Adrenal gland (tissue), 12 donors: ENCODE data around the gene NUDCD3. TPM values are rescaled to one million over a fixed set of nuclear protein-coding genes. Genes with fewer than 3 reads are reported as not detected.

Experiments used
- DNase-seq, 7 donors: peaks; one replicate each; pipeline ENCODE4 v3.0.0-alpha.2; 2019 to 2020
- H3K27ac ChIP-seq, 5 donors: fragments of 200-600 bp; sonication (generic) in 4 of 5; 1 replicate in 3 of 5; 2 replicates in 2 of 5; pipeline versions ENCODE4 v1.5.1 to v1.8.0; 2016 to 2020; ENCODE audit warnings: mild to moderate bottlenecking in 1 of 5
- H3K27me3 ChIP-seq: fragments of 200-600 bp; 2 replicates; pipeline ENCODE4 v1.8.0; 2021
- H3K36me3 ChIP-seq, 2 donors: fragments of 200-600 bp; replicated peaks in 1 of 2; 1 replicate in 1 of 2; 2 replicates in 1 of 2; pipeline versions ENCODE4 v1.5.1 to v1.8.0; 2018 to 2022
- H3K4me1 ChIP-seq, 2 donors: fragments of 200-600 bp; replicated peaks in 1 of 2; 1 replicate in 1 of 2; 2 replicates in 1 of 2; pipeline versions ENCODE4 v1.5.1 to v1.8.0; 2018 to 2021
- H3K4me3 ChIP-seq, 4 donors: fragments of 200-600 bp; sonication (generic) in 3 of 4; one replicate each; pipeline ENCODE4 v1.5.1; 2016 to 2018
- H3K9me3 ChIP-seq, 3 donors: fragments of 200-600 bp; sonication (generic) in 1 of 3; replicated peaks in 1 of 3; 1 replicate in 2 of 3; 2 replicates in 1 of 3; pipeline versions ENCODE4 v1.5.1 to v1.8.0; 2016 to 2021
- POLR2A ChIP-seq, 2 donors: fragments of 450-650 bp; IDR thresholded peaks; one replicate each; pipeline ENCODE4 v1.6.1; 2017; ENCODE audit warnings: antibody characterized with exemption in 2 of 2, mild to moderate bottlenecking in 2 of 2, moderate library complexity in 1 of 2
- WGBS, 4 donors: extraction: QIAGEN DNeasy Blood & Tissue Kit in 2 of 4; methylation state at CpG; one replicate each; pipeline versions ENCODE4 v1.1.5 to v1.1.7; 2013 to 2017; 5-methylcytosine and 5-hydroxymethylcytosine counted together
- intact Hi-C, 2 donors: fragments of 100-400 bp; cut with DNase I; formaldehyde crosslinking; loops; one replicate each; pipeline versions ENCODE4 v1.14.1 to v1.15.0; 2022 to 2023
- polyA plus RNA-seq, 3 donors: library from polyadenylated mRNA; stranded (reverse); fragments of 200-250 nt in 2 of 3; fragments of 350-450 nt in 1 of 3; fragmentation: Illumina TruSeq in 1 of 3; extraction: RNeasy Lipid Tissue Mini Kit (QIAGEN cat#74804) in 1 of 3; gene quantifications; one replicate each; pipeline ENCODE4 v1.2.3, GENCODE V29; 2013 to 2014
- total RNA-seq, 9 donors: library from RNA; depleted of rRNA in 4 of 9; stranded (reverse); fragments of >200 nt in 4 of 9; fragments of 120-200 nt in 1 of 9; fragmentation: NEBNext Ultra II Directional in 1 of 9; extraction: Animal tissue kit (Norgen Biotek cat#: 25700) in 1 of 9; gene quantifications; one replicate each; pipeline versions ENCODE4 v1.1.0 to v1.2.4, GENCODE V29; 2013 to 2023
- TF ChIP-seq, protein P1 (sequence below), 6 experiments: fragments of 450-650 bp in 4 of 6; fragments of 200-600 bp in 2 of 6; sonication (generic) in 1 of 6; IDR thresholded peaks; 1 replicate in 5 of 6; 2 replicates in 1 of 6; pipeline versions ENCODE4 v1.5.1 to v1.8.0; 2016 to 2021; ENCODE audit warnings: antibody characterized with exemption in 6 of 6, mild to moderate bottlenecking in 2 of 6, moderate library complexity in 1 of 6
- donor health status: healthy with polysubstance abuse.
- donor health status: Bipolar disorder and iron deficiency.
- donor health status: DM: yes; HTN: yes; CAD: no.
- donor health status: DM: no; HTN: no; CAD: no.
- donor health status: DM: no; HTN: no; CAD: no.
- donor health status: DM: yes; HTN: yes; CAD: no.

Gene NUDCD3
- total and polyA plus RNA-seq, 12 donors, result 30.5 to 136 (median 71.1) TPM

DNA sequence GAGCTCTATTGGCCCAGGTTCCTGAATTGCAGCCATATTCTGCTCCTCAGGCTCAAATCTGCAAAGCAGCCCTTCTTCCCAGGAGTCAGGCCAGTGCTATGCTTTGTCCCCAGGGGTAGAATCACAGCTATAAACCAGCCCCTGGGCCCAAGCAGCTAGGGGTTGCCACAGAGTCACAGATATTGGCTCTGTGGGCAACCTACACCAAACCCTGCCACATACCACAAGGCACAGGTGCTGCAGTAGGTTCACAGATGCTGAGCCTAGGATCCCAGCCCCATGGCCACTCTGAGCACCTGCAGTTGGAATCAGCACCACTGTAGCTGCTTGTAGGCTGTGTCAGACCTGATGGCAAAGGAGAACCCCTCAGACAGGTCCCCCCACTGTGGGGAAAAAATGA, 122.0 kb downstream of the NUDCD3 start:
- Histone ChIP-seq H3K36me3 (no peaks in the 10 kb centered on the region), H3K9me3 (no peaks in the 10 kb centered on the region), H3K27ac (no peak overlapping the region), H3K4me1 (no peaks in the 10 kb centered on the region), H3K4me3 (no peak overlapping the region), H3K27me3 (peaks cover 4% of the 10 kb centered on the region)
- intact Hi-C loops, result no loop called here
- TF ChIP-seq, protein P1, sequence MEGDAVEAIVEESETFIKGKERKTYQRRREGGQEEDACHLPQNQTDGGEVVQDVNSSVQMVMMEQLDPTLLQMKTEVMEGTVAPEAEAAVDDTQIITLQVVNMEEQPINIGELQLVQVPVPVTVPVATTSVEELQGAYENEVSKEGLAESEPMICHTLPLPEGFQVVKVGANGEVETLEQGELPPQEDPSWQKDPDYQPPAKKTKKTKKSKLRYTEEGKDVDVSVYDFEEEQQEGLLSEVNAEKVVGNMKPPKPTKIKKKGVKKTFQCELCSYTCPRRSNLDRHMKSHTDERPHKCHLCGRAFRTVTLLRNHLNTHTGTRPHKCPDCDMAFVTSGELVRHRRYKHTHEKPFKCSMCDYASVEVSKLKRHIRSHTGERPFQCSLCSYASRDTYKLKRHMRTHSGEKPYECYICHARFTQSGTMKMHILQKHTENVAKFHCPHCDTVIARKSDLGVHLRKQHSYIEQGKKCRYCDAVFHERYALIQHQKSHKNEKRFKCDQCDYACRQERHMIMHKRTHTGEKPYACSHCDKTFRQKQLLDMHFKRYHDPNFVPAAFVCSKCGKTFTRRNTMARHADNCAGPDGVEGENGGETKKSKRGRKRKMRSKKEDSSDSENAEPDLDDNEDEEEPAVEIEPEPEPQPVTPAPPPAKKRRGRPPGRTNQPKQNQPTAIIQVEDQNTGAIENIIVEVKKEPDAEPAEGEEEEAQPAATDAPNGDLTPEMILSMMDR (IDR thresholded peaks at IDR 0.05), result no peak
- no peak for TF ChIP-seq POLR2A (IDR thresholded peaks at IDR 0.05)
- no peak for DNase-seq

DNA sequence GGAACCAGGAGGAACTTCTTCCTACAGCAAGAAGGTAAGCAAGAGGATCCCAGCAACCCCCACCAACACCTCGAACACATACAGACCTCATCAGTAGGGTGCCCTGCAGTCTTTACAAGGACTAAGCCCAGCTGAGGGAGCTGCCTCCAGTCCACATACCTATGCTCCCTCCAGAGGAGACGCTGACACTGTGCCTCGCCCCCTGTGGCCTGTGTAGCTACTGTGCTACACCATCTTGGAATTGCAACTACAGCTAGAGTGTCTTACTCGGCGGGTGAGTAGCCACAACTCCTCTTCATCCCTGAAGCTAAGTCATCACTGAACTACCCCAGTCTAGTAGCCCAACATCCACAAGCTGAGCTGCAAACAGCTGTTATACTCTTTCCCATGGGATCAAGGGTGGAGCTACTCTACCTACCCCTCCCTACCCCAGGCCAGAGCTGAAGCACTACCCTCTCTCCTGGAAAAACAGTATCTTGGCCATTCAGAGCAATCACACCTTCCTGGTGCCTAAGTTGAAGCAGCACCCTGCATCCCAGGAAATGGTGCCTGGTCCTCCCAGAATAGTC, 122.9 kb downstream of the NUDCD3 start:
- no peak for TF ChIP-seq POLR2A (IDR thresholded peaks at IDR 0.05)
- no peak overlapping the region for H3K4me3 ChIP-seq
- DNase-seq, result no peak
- no peak overlapping the region for H3K27ac ChIP-seq
- no peaks in the 10 kb centered on the region for H3K4me1 ChIP-seq
- H3K36me3 ChIP-seq, result no peaks in the 10 kb centered on the region
- intact Hi-C loops, result no loop called here
- no peaks in the 10 kb centered on the region for H3K9me3 ChIP-seq
- peaks cover 4% of the 10 kb centered on the region for H3K27me3 ChIP-seq
- 78 to 91% (median 82%) methylated on average over 4 to 5 of the region's 5 CpGs for WGBS, 4 donors

DNA sequence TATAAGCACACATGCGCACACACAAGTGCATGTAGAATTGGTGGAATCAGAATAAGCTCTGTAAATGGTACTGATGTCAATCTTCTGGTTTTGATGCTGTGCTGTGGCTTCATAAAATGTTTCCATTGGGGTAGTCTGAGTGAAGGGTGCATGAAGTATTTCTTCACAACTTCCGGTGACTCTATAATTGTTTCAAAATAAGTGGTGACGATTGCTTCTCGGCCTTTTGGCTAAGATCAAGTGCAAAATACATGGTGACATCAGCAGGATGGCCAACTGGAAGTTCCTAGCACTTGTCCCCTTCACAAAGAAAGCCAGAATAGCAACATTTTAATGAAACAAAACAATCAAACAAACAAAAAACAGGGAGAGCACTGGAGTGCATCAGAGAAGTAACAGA, 123.5 kb downstream of the NUDCD3 start:
- WGBS, 4 donors, result 71 to 91% (median 82%) methylated on average over 4 of the region's 4 CpGs
- Histone ChIP-seq H3K9me3 (no peaks in the 10 kb centered on the region), H3K27ac (no peak overlapping the region), H3K4me3 (no peak overlapping the region), H3K27me3 (peaks cover 4% of the 10 kb centered on the region), H3K4me1 (no peaks in the 10 kb centered on the region), H3K36me3 (no peaks in the 10 kb centered on the region)
- no peak for DNase-seq
- no peak for TF ChIP-seq POLR2A (IDR thresholded peaks at IDR 0.05)
- TF ChIP-seq, protein P1 (IDR thresholded peaks at IDR 0.05), result no peak
- intact Hi-C loops, result no loop called here

- H3K27me3 ChIP-seq, result no peaks in the 10 kb centered on the region
- 49 to 61% (median 52%) methylated on average over 2 of the region's 2 CpGs for WGBS, 4 donors
- intact Hi-C loops, result no loop called here
Measured at GRCh38 chr7:44353668-44354067, 136.8 kb downstream of the NUDCD3 start.

More at GRCh38 chr7:44353668-44354067, 136.8 kb downstream of the NUDCD3 start:
- DNase-seq, result no peak
- Histone ChIP-seq H3K4me3 (no peak overlapping the region), H3K36me3 (no peaks in the 10 kb centered on the region), H3K27ac (no peak overlapping the region), H3K9me3 (no peaks in the 10 kb centered on the region), H3K4me1 (no peaks in the 10 kb centered on the region)
- TF ChIP-seq POLR2A (IDR thresholded peaks at IDR 0.05), result no peak
- TF ChIP-seq, protein P1 (IDR thresholded peaks at IDR 0.05), result no peak
